Stimulated activated CD4-positive, alpha-beta T cell treated with anti-CD3 and anti-CD28 coated beads, Interleukin-12 subunit alpha, Interleukin-12 subunit beta, amount 100 ng/mL, for 4 hours (primary cell): ENCODE data around the gene FAM72C.
"Not testable (repeated sequence)": the region's sequence is repeated elsewhere in the genome, so short reads cannot be mapped to it uniquely, and the experiment has no call there.

Experiments used
- DNase-seq: peaks from one replicate; pipeline ENCODE4 v3.0.0-alpha.2; 2020

The FAM72C gene

GRCh38 chr1:143971924-143972700, at the start of gene FAM72C:
FAM72C (minus strand) TSS chr1:143971986; CDS start chr1:143971141, 845 bp downstream.
- DNase-seq = not testable (repeated sequence)

GRCh38 chr1:144020001-144020738, 48.4 kb upstream of the FAM72C start:
- not testable (repeated sequence) for DNase-seq

GRCh38 chr1:144019101-144019500, 47.3 kb upstream of the FAM72C start:
- not testable (repeated sequence) for DNase-seq

GRCh38 chr1:144015180-144015966, 43.6 kb upstream of the FAM72C start:
- not testable (repeated sequence) for DNase-seq

GRCh38 chr1:144014528-144014927, 42.7 kb upstream of the FAM72C start:
- not testable (repeated sequence) for DNase-seq

GRCh38 chr1:144014121-144014520, 42.3 kb upstream of the FAM72C start:
- not testable (repeated sequence) for DNase-seq

- not testable (repeated sequence) for DNase-seq
Observed at GRCh38 chr1:144012168-144012733, 40.5 kb upstream of the FAM72C start.

- DNase-seq = not testable (repeated sequence)
Observed at GRCh38 chr1:144009410-144009809, 37.6 kb upstream of the FAM72C start.

GRCh38 chr1:144004259-144004658, 32.5 kb upstream of the FAM72C start:
- not testable (repeated sequence) for DNase-seq

GRCh38 chr1:144003306-144004029, 31.7 kb upstream of the FAM72C start:
- DNase-seq = not testable (repeated sequence)

- not testable (repeated sequence) for DNase-seq
Observed at GRCh38 chr1:144002141-144002881, 30.5 kb upstream of the FAM72C start.

- DNase-seq = not testable (repeated sequence)
Observed at GRCh38 chr1:144001077-144001476, 29.3 kb upstream of the FAM72C start.

- not testable (repeated sequence) for DNase-seq
Observed at GRCh38 chr1:143996020-143996419, 24.2 kb upstream of the FAM72C start.

GRCh38 chr1:143993301-143993907, 21.6 kb upstream of the FAM72C start:
- not testable (repeated sequence) for DNase-seq

- not testable (repeated sequence) for DNase-seq
Observed at GRCh38 chr1:143990699-143991098, 18.9 kb upstream of the FAM72C start.

- DNase-seq = not testable (repeated sequence)
Observed at GRCh38 chr1:143989719-143990118, 17.9 kb upstream of the FAM72C start.

GRCh38 chr1:143989427-143989712, 17.6 kb upstream of the FAM72C start:
- DNase-seq = not testable (repeated sequence)

GRCh38 chr1:143988602-143989426, 17.0 kb upstream of the FAM72C start:
- not testable (repeated sequence) for DNase-seq

GRCh38 chr1:143987868-143988267, 16.1 kb upstream of the FAM72C start:
- not testable (repeated sequence) for DNase-seq
